GM13976 (cell line): Measurements from ENCODE around the gene SRC.

Experiments
- DNase-seq: peaks from one replicate; pipeline ENCODE4 v3.0.0; 2012; ENCODE audit warnings: low spot score
- in situ Hi-C: fragments of 300-500 bp; cut with MboI; formaldehyde crosslinking; loops from one replicate; pipeline ENCODE4 v1.12.0; 2022; ENCODE audit warnings: low sequenced_read_pairs, mixed read lengths, inconsistent platforms; ENCODE audit not compliant: unreplicated experiment
- TF ChIP-seq, protein P1 (sequence below): IDR thresholded peaks from 2 replicates; pipeline ENCODE4 v1.5.1; 2012; ENCODE audit warnings: borderline replicate concordance, mild to moderate bottlenecking; ENCODE audit not compliant: insufficient read depth; ENCODE audit errors: extremely low read depth, missing control alignments, control extremely low read depth

SRC gene

DNA sequence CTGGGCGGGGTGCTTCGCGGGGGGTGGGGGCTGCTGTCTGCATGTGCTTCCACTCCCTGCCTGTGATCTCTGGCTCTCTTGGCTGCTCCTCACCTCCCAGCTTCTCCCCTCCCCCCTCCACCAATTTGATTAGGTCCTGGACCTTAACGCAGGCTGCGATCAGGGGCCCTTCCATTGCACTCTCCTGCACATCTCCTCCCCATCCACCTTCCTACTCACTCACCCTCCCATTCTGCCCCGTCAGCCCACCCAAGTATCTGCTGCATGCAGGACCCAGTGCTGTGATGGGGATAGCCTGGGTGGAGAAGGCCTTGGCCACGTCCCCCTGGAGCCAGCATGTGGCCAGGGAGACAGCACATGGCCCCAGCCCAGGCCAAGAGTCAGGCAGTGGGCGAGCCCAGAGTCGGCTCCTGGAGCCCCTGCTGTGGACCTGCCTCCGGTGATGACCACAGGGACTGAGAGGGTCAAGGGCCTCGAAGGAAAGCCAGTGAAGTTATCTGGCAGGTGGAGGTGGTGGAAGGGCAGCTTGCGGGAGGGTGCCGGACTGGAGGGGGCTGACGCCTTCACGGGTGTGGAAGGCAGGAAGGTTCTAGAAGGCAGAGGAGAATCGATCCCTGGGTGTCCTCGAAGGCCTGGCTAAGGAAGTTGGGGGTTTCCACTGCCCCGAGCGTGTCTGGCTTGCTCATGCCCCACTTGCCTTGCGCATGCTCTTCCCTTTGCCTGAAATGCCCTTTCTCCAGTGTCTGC, 40.7 kb downstream of the SRC start:
- in situ Hi-C loops: loop anchor here (10.0 kb wide), 1 partner anchor 112 kb away; no protein-coding TSS in a partner anchor
- no peak for DNase-seq
- TF ChIP-seq, protein P1, sequence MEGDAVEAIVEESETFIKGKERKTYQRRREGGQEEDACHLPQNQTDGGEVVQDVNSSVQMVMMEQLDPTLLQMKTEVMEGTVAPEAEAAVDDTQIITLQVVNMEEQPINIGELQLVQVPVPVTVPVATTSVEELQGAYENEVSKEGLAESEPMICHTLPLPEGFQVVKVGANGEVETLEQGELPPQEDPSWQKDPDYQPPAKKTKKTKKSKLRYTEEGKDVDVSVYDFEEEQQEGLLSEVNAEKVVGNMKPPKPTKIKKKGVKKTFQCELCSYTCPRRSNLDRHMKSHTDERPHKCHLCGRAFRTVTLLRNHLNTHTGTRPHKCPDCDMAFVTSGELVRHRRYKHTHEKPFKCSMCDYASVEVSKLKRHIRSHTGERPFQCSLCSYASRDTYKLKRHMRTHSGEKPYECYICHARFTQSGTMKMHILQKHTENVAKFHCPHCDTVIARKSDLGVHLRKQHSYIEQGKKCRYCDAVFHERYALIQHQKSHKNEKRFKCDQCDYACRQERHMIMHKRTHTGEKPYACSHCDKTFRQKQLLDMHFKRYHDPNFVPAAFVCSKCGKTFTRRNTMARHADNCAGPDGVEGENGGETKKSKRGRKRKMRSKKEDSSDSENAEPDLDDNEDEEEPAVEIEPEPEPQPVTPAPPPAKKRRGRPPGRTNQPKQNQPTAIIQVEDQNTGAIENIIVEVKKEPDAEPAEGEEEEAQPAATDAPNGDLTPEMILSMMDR: no peak

DNA sequence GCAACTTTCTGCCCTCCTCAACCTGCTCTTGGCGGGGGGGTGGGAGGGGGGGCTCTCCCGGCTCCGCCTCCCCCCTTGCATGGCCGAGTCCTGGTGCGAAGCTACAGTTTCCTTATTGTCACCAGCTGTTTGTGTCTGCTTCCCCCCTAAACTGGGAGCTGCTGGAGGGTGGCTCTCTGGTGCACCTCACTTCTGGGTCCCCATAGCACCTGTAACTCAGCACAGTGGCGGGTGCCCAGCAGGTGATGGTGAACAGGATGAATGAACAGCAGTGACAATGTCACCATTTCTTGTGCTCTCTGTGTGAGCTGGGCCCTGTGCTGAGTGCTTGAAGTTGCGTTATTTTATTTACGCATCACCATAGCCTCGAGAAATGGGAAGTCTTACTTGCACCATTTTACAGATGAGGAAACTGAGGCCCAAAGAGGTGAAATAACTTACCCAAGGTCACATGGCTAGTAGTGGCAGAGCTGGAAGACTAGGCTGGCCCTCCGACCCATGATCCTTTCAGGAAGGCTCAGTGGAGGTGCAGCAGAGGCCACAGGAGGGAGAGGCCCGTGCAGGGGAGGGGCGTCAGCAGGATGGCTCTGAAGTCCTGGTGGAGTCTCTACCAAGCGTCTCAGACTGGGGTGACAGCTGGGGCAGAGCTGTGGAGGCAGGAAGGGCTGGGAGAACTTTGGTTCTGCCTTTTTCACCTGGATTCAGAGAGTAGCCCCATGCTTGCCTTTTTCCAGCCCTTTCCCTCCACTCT, 41.8 kb downstream of the SRC start:
- no peak for DNase-seq
- in situ Hi-C loops: loop anchor here (10.0 kb wide), 1 partner anchor 113 kb away; no protein-coding TSS in a partner anchor
- TF ChIP-seq, protein P1: no peak

DNA sequence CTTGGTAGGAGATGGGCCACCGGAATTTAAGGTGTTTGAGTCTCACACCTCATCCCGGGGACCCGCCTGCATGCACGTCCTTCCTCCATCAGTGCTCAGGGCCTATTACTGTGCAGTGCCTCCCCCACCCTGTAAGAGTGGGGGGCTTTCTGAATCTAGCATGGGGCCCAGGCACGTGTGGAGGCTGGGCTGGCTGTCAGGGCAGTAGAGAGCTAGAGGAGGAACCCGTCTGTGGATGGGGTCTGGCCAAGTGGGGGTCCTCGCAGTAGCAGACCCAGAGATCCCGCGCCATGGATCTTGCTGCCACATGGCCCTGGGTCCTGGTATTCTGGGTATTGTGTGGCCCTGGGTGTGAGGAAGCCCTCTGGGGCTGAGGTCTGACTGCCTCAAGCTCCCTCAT, 42.9 kb downstream of the SRC start:
- TF ChIP-seq, protein P1: no peak
- in situ Hi-C loops: loop anchor here (10.0 kb wide), 1 partner anchor 114 kb away; no protein-coding TSS in a partner anchor
- DNase-seq: no peak

DNA sequence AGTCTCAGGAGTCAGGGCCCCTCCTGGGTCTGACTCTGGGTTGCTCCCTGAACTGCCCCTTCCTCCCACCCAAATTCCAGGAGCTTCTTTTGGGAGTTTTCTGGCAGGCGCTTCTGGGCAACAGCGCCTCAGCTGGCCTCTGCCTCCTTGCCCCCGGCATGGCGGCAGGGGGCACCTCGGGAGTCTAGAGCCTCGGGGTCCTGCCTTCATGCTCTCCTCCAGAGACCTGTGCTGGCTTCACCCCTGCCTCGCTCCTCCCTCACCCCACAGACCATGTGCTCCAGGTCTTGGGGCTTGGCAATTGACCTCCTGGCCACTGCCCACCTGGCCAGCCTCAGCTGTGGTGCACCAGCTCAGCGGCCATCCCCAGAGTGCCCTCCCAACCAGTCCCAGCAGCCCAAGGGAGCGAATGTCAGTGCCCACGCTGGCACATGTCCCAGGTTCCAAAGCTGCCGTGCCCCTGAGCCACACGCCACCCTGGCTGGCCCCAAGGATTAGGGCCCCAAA, 43.4 kb downstream of the SRC start:
- TF ChIP-seq, protein P1: no peak
- DNase-seq: no peak
- in situ Hi-C loops: loop anchor here (10.0 kb wide), 1 partner anchor 114 kb away; no protein-coding TSS in a partner anchor

DNA sequence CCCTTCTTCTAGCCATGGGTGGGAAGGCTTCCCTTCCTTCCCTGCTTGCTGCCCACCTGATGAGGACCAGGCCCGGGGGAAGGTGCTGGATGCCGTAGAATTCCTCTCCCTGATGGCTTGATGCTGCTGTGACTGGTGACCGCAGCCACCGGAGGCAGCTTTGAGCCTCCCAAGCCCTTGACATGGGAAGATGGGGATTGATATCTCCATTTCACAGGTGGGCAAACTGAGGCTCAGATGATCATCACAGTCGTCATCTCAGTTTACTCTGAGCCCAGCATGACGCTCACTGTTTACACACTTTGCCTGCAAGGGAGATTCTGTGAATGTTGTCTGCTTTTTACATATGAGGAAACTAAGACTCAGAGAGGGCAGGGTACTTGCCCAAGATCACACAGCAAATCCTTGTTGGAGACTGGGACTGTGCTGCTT, 43.9 kb downstream of the SRC start:
- DNase-seq: no peak
- in situ Hi-C loops: loop anchor here (10.0 kb wide), 1 partner anchor 115 kb away; no protein-coding TSS in a partner anchor
- TF ChIP-seq, protein P1: no peak

DNA sequence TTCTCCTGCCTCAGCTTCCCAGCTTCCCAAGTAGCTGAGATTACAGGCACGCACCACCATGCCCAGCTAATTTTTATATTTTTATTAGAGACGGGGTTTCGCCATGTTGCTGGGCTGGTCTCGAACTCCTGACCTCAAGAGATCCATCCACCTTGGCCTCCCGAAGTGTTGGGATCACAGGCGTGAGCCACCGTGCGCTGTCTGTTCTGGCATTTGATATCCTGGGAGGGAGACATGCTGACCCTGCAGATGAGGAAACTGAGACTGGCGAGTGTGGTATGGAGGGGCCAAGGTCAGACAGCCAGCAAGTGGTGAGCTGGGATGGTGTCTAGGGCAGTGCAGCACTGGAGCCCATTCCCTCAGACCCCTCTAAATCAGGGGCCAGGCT, 44.6 kb downstream of the SRC start:
- in situ Hi-C loops: no loop called here
- TF ChIP-seq, protein P1: no peak
- no peak for DNase-seq
